ENCODE results near the gene CCDC80.

GRCh38 chr3:112633191-112633590 lies 7.8 kb downstream of the CCDC80 start:
- TF ChIP-seq EZH2 (IDR thresholded peaks at IDR 0.05; ENCODE audit: borderline replicate concordance) (no peak), CTCF (IDR thresholded peaks at IDR 0.05; ENCODE audit: poor library complexity) (no peak)

Measured in hepatocyte (in vitro differentiated cells).